HG02678 (cell line): ENCODE data around the gene MED15.
"Not testable (repeated sequence)": the region's sequence is repeated elsewhere in the genome, so short reads cannot be mapped to it uniquely, and the experiment has no call there.

Experiments
- ATAC-seq: cut with Tn5 transposase; IDR thresholded peaks from one replicate; pipeline ENCODE4 v1.9.1; 2021; ENCODE audit warnings: mild to moderate bottlenecking, moderate library complexity; ENCODE audit not compliant: unreplicated experiment

Gene MED15

GRCh38 chr22:20479612-20480196 lies 27.7 kb upstream of the MED15 start:
- ATAC-seq = no peak

DNA sequence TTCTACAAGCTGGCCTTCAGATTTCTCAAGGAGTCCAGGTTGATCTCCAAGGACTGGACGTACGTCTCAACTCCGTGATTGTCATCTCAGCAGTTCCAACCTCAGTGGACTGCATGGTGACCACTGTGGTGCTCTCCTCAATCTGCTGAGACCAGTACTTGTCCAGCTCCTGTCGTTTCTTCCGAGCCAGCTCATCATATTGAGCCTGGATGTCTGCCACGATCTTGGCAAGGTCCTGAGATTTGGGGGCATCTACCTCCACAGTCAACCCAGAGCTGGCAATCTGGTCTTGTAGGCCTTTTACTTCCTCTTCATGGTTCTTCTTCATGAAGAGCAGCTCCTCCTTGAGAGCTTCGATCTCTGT lies 24.3 kb upstream of the MED15 start:
- ATAC-seq = not testable (repeated sequence)

GRCh38 chr22:20483771-20484170 lies 23.6 kb upstream of the MED15 start:
- no peak for ATAC-seq

DNA sequence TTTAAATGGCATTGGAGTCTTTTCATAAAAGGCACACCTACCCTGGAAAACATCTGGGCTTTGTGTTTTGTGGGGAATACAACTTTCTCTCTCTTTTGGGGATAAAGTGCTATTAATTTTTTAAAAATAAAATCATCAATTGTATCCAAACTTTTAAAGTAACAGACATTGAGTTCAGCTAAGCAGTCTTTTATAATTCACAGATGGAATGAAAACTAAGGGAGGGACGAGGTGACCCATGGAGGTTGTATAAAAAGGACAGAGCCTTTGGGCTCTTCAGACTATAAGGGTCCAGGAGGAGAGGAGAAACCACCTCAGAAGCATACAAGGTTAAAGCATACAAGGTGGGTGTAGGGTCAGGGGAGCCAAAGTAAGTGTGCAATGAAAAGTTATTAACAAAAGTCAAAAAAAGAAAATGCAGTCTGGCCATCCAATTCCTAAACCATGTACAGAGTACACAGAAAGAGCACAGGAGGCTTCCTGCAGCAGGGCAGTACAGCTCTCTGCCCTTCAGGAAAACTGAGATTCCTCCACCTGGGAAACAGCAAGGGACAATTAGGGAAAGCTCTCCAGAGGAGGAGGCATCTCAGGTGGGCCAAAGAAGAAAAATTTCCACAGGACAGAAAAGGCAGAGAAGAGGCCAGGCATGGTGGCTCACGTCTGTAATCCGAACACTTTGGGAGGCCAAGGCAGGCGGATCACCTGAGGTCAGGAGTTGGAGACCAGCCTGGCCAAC lies 22.3 kb upstream of the MED15 start:
- no peak for ATAC-seq

DNA sequence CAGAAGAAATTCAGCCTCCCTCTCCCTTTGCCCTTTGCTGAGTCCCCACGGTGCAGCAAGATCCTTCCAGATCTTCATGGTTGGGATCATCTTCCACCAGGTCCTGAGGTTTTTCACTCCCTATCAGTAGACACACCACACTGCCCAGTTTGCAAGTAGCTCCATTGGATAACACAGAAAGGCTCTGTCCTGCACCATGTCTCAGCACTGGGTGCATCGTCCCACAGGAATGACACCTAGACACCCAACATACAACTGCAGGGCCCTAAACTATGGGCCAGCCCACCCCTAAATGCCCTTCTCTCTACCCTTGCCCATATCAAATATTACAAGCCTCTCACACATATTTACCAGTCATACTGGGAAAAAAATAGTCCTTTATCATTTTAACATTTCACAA lies 21.2 kb upstream of the MED15 start:
- ATAC-seq = no peak

GRCh38 chr22:20487715-20488114 lies 19.7 kb upstream of the MED15 start:
- no peak for ATAC-seq

GRCh38 chr22:20488946-20489345 lies 18.5 kb upstream of the MED15 start:
- ATAC-seq = no peak

GRCh38 chr22:20490183-20490940 lies 17.0 kb upstream of the MED15 start:
- no peak for ATAC-seq

- ATAC-seq = no peak
Measured at GRCh38 chr22:20490941-20491307, 16.5 kb upstream of the MED15 start.

DNA sequence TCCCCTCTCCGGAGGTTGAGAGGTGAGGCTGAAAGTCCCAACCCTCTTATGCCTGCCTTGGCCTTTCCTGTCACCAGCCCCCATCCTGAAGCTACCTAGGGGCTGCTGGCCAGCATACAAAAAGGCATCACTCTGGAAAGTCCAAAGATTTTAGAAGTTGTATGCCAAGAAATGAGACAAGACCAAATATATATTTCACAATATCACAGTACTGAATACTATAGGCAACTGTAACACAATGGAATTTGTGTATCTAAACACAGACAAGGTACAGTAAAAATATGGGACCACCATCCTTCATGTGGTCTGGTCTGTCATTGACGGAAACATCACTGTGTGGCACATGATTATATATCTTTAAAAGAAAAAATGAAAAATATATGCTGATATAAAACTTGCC lies 16.1 kb upstream of the MED15 start:
- ATAC-seq = no peak

GRCh38 chr22:20494978-20495860 lies 12.2 kb upstream of the MED15 start, which contains the start of gene KLHL22:
KLHL22 (minus strand) TSS chr22:20495795; CDS start chr22:20489211, 6,584 bp downstream.
- peak; percentile 13 for ATAC-seq

DNA sequence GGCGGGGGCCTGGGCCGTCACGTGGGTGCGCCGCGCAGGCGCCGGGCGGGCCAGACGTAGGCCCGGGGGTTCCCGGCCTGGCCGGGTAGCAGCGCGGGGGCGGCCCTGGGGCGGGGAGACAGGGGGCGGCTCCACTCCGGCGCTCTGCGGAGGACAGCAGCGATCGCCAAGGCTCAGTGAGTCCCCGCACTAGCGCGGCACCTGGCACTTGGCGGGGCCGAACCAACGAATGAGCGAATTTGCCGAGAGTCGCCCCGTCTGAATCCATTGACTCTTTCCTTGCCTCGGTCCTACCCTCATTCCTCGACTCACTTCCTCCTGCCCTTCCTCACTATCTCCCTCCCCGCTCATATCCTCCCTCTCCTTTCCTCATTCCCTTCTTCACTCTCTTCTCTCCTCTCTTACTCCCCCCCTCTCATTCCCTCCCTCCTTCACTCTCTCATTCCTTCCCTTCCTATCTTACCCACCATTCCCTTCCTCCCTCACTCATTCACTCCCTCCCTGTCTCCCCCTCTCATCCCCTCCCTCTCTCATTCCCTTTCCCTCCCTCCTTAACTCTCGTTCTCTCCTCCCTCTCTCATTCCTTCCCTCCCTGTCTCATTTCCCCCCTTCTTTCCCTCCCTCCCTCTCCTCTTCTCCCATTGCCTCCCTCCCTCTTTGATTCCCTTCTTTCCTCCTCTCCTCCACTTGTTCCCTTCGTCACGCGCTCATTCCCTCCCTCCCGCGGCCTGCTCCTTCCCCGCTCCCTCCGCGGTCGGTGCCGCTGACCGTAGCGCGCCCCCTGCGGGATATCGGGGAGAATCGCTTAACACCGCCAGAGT lies 11.3 kb upstream of the MED15 start:
- peak; percentile 79 for ATAC-seq

- ATAC-seq = no peak
Measured at GRCh38 chr22:20497426-20497825, 10.0 kb upstream of the MED15 start.

DNA sequence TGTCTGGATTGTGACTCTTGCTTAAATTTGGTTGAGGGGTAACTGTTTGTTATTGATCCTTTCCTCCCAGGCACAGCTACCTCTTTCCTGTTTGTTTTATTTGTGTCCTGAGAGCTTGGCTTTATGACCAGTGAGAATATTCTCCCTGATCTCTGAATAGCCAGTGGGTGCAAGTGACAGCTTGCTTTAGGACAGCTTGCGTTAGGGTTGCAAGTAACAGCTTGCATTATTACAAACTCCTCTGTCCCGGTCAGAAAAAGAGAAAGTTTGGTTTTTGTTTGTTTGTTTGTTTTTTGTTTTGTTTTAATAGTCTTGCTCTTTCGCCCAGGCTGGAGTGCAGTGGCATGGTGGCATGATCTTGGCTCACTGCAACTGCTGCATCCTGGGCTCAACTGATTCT lies 8.5 kb upstream of the MED15 start:
- ATAC-seq = no peak

DNA sequence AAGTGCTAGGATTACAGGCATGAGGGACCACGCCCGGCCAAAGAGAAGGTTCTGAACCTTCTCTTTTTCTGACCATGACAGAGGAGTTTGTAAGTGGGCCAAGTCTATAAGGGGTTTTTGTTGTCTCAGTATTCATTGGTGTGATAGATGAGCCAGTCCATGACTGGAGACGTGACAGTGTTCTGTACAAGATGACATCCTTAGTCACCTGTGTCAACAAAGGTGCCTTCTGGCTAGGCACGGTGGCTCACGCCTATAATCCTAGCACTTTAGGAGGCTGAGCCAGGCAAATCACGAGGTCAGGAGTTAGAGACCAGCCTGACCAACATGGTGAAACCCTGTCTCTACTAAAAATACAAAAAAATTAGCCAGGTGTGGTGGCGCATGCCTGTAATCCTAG lies 7.6 kb upstream of the MED15 start:
- no peak for ATAC-seq

DNA sequence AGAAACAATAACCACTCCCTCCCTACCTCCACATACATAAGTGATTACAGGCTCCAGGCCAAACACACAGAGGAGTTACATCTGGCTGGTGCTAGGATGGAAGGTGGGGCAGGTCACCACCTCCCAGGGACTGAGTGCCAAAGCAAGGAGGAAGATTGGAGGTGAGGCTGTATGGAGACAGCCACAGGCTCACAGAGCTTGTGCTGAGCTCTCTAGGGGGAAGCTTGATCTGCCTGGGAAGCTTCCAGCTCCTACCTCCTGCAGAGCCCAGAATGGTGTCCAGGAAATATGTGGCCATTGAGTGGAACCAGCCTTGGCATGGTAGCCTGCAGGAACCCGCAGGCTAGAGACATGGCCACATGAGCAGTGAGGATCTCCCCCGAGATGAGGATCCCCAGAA lies 3.6 kb upstream of the MED15 start:
- no peak for ATAC-seq

GRCh38 chr22:20504293-20504922 lies 3.0 kb upstream of the MED15 start:
- ATAC-seq = not testable (repeated sequence)

DNA sequence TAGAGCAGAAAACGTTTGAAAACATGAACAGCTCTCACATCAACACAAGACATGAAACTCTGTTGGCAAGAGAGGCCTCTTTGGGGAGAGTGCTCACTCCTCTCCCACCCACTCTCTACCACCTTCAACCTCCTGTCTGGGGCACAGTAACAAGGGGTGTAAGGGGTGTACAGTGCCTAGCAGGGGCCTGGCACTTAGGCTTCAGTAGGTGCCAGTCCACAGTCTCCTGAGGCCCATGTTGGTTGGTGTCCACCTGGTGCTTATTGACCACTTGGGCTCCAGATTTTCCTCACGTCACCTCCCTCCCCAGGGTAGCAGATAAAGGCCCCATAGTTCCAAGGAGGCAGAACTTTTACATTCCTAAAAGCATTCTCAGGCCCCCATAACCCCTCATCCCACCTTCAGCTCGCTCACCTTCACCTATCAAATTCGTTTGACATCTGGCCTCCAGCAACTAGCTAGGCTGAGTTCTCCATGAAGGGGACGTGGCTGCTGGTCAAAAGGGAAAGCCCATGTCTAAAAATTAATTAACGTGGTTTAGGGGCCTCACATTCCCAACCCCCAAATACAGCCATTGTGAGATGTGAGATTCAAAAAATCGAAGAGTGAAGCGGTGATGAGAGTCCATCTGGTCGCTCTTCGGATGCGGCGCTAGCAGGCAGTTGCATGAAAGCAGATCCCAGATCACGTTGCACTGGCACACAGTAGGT lies 712 bp upstream of the MED15 start:
- no peak for ATAC-seq

GRCh38 chr22:20508067-20508755 lies 801 bp downstream of the MED15 start:
- ATAC-seq = not testable (repeated sequence)
